ENCODE results near the gene SLC25A22. TPM values are rescaled to one million over a fixed set of nuclear protein-coding genes. Genes with fewer than 3 reads are reported as not detected.
A peak's percentile ranks its signal among the peaks of the same experiment; 100 is the strongest.

SLC25A22 gene
- total and polyA plus RNA-seq, 2 donors (not counting 1 experiment from before 2014, with no cell fraction given), result 9.9 to 10.4 TPM

DNA sequence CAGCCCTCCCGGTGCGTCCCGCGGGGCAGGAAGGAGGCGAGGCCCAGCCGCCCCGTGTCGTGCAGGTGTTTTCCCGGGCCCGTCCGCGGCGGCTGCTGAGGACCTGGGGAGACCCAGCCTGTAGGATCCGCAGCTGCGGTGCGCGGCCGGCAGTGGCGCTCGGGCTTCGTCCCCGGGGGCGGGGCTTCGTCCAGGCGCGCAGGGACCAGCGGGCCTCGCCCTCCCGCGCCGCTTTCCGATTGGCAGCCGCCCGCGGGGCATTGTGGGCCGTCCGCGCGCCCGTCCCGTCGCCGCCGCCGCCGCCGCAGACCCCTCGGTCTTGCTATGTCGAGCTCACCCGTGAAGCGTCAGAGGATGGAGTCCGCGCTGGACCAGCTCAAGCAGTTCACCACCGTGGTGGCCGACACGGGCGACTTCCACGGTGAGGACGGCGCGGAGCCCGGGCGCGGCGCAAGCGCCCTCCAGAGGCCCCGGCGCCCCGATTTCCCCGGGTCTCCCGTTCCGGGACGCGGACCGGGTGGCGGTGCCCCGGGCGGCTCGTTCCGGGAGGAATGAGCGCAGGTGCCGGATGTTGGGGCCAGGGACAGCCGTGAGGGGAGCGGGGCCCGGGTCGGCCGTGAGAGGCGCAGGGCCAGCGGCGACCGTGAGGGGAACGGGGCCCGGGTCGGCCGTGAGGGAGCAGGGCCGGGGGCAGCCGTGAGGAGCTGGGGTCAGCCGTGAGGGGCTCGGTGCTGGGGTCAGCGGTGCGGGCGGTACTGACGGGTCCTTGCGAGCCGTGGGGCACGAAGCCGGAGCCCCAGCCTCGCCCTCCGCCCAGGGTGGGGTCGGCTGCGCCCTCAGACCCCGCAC is 50.7 kb downstream of the SLC25A22 start, which contains the start of gene TALDO1:
TALDO1 (plus strand) TSS at position 307 of the 849 bp plus-strand sequence; CDS start at position 325, 18 bp downstream.
- Histone ChIP-seq H3K4me3 (replicated peaks in 1 of 4; ENCODE audit: control extremely low read depth in 1 of 4, insufficient read depth in 1 of 4, low read depth in 3 of 4, low read length in 4 of 4) (peak within 1 kb of the TSS; percentile 58 to 86 (median 63)), H2AFZ (ENCODE audit: low read length) (peak within 1 kb of the TSS; percentile 78), H3K4me1 (ENCODE audit: control insufficient read depth, extremely low read depth, insufficient read depth, low read length) (no peaks in the 10 kb centered on the region), H3K79me2 (ENCODE audit: control insufficient read depth, insufficient read depth, low read length) (peaks cover 41% of the 10 kb centered on the region), H3K27me3 (ENCODE audit: control insufficient read depth, insufficient read depth, low read length) (no peaks in the 10 kb centered on the region), H3K4me2 (ENCODE audit: extremely low read depth, insufficient read depth, low read length) (peak within 1 kb of the TSS; percentile 96), H3K9me3 (ENCODE audit: control insufficient read depth, insufficient read depth, low read depth, low read length) (no peaks in the 10 kb centered on the region), H3K27ac (ENCODE audit: insufficient read depth, low read length) (peak within 1 kb of the TSS; percentile 65), H3K9ac (ENCODE audit: insufficient read depth, low read length) (peak within 1 kb of the TSS; percentile 83), H4K20me1 (ENCODE audit: control insufficient read depth, extremely low read depth, insufficient read depth, low read length) (no peaks in the 10 kb centered on the region), H3K36me3 (ENCODE audit: control insufficient read depth, insufficient read depth, low read length) (peaks cover under 1% of the 10 kb centered on the region)
- no peak for TF ChIP-seq EZH2 (IDR thresholded peaks at IDR 0.05; ENCODE audit: low read length, missing control alignments)
- TF ChIP-seq, protein P1, sequence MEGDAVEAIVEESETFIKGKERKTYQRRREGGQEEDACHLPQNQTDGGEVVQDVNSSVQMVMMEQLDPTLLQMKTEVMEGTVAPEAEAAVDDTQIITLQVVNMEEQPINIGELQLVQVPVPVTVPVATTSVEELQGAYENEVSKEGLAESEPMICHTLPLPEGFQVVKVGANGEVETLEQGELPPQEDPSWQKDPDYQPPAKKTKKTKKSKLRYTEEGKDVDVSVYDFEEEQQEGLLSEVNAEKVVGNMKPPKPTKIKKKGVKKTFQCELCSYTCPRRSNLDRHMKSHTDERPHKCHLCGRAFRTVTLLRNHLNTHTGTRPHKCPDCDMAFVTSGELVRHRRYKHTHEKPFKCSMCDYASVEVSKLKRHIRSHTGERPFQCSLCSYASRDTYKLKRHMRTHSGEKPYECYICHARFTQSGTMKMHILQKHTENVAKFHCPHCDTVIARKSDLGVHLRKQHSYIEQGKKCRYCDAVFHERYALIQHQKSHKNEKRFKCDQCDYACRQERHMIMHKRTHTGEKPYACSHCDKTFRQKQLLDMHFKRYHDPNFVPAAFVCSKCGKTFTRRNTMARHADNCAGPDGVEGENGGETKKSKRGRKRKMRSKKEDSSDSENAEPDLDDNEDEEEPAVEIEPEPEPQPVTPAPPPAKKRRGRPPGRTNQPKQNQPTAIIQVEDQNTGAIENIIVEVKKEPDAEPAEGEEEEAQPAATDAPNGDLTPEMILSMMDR (conservative IDR thresholded peaks at IDR 0.05 in 1 of 2, IDR thresholded peaks at IDR 0.05 in 1 of 2; ENCODE audit: low read depth in 1 of 2, low read length in 2 of 2), result peak; percentile 3 to 13
- DNase-seq (ENCODE audit: low read depth in 2 of 2), result peak; percentile 73 to 78

DNA sequence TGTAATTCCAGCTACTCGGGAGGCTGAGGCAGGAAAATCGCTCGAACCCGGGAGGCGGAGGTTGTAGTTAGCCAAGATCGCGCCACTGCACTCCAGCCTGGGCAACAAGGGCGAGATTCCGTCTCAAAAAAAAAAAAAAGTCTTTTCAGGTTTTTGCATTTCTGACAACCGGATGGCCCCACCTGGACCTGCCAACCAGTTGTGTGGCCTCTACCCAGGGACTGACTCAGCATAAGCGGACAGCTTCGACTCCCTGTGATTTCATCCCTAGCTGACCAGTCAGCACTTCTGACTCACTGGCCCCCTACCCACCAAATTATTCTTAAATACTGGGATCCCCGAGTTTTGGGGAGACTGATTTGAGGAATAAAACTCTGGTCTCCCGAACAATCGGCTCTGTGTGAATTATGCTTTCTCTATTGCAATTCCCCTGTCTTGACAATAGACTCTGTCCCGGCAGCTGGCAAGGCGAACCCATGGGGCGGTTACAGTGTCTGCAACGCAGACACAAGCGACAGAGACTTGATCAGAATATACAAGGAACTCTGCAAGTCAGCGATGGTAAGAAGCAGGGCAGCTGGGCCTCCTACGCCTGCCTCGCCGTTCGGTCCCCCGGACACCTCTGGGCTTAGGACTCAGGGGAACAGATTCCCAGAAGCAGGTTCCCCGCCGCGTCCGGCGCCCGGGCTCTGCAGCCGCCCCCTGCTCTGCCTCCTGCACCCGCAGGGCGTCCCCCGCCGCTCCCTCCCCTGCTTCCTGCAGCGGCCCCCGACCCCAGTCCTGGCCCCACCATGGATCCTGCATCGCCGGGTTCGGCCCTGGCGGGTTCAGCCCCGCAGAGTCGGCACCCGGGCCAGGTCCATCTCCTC is 51.6 kb downstream of the SLC25A22 start:
- no peaks in the 10 kb centered on the region for H3K27me3 ChIP-seq (ENCODE audit: control insufficient read depth, insufficient read depth, low read length)
- peak overlapping the region; percentile 96 for H3K4me2 ChIP-seq (ENCODE audit: extremely low read depth, insufficient read depth, low read length)
- H3K27ac ChIP-seq (ENCODE audit: insufficient read depth, low read length), result no peak overlapping the region
- DNase-seq (ENCODE audit: low read depth in 2 of 2), result peak in 1 of 2 donors; percentile 45
- H3K79me2 ChIP-seq (ENCODE audit: control insufficient read depth, insufficient read depth, low read length), result peaks cover 36% of the 10 kb centered on the region
- TF ChIP-seq, protein P1 (conservative IDR thresholded peaks at IDR 0.05 in 1 of 2, IDR thresholded peaks at IDR 0.05 in 1 of 2; ENCODE audit: low read depth in 1 of 2, low read length in 2 of 2), result no peak
- no peak for TF ChIP-seq EZH2 (IDR thresholded peaks at IDR 0.05; ENCODE audit: low read length, missing control alignments)
- H3K9ac ChIP-seq (ENCODE audit: insufficient read depth, low read length), result no peak overlapping the region
- H3K36me3 ChIP-seq (ENCODE audit: control insufficient read depth, insufficient read depth, low read length), result no peaks in the 10 kb centered on the region
- H3K4me1 ChIP-seq (ENCODE audit: control insufficient read depth, extremely low read depth, insufficient read depth, low read length), result no peaks in the 10 kb centered on the region
- H3K9me3 ChIP-seq (ENCODE audit: control insufficient read depth, insufficient read depth, low read depth, low read length), result no peaks in the 10 kb centered on the region
- H2AFZ ChIP-seq (ENCODE audit: low read length), result peak overlapping the region; percentile 78
- no peaks in the 10 kb centered on the region for H4K20me1 ChIP-seq (ENCODE audit: control insufficient read depth, extremely low read depth, insufficient read depth, low read length)
- H3K4me3 ChIP-seq (replicated peaks in 1 of 4; ENCODE audit: control extremely low read depth in 1 of 4, insufficient read depth in 1 of 4, low read depth in 3 of 4, low read length in 4 of 4), result peak overlapping the region; percentile 51 to 86 (median 60)

DNA sequence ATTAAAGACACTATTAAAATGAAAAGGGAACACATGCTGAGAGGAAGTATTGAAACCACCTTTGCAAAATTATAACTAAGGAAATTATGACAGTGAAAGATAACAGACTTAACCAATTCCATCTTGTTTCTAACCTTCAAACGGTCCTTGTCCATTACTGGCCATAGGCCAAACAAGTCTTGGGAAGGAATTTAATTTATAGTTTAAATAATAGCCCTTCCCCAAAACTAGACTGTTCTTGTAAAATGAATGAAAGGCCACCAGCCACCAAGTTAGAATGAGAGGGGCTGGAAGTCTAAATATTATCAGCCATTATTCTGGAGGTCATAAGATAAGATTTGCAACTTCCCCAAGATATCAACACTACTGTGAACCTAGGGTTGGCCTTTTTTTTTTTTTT is 52.7 kb downstream of the SLC25A22 start:
- Histone ChIP-seq H3K9ac (ENCODE audit: insufficient read depth, low read length) (no peak overlapping the region), H3K36me3 (ENCODE audit: control insufficient read depth, insufficient read depth, low read length) (no peaks in the 10 kb centered on the region), H4K20me1 (ENCODE audit: control insufficient read depth, extremely low read depth, insufficient read depth, low read length) (no peaks in the 10 kb centered on the region), H3K4me3 (replicated peaks in 1 of 4; ENCODE audit: control extremely low read depth in 1 of 4, insufficient read depth in 1 of 4, low read depth in 3 of 4, low read length in 4 of 4) (no peak overlapping the region), H3K27ac (ENCODE audit: insufficient read depth, low read length) (no peak overlapping the region), H3K4me2 (ENCODE audit: extremely low read depth, insufficient read depth, low read length) (no peak overlapping the region), H3K4me1 (ENCODE audit: control insufficient read depth, extremely low read depth, insufficient read depth, low read length) (no peaks in the 10 kb centered on the region), H3K79me2 (ENCODE audit: control insufficient read depth, insufficient read depth, low read length) (peaks cover 29% of the 10 kb centered on the region), H3K27me3 (ENCODE audit: control insufficient read depth, insufficient read depth, low read length) (no peaks in the 10 kb centered on the region), H3K9me3 (ENCODE audit: control insufficient read depth, insufficient read depth, low read depth, low read length) (no peaks in the 10 kb centered on the region), H2AFZ (ENCODE audit: low read length) (no peak overlapping the region)
- TF ChIP-seq, protein P1 (conservative IDR thresholded peaks at IDR 0.05 in 1 of 2, IDR thresholded peaks at IDR 0.05 in 1 of 2; ENCODE audit: low read depth in 1 of 2, low read length in 2 of 2), result no peak
- no peak for TF ChIP-seq EZH2 (IDR thresholded peaks at IDR 0.05; ENCODE audit: low read length, missing control alignments)
- DNase-seq (ENCODE audit: low read depth in 2 of 2), result no peak
